ENCODE data around the gene RUNDC3A.
"Not testable (repeated sequence)": the region's sequence is repeated elsewhere in the genome, so short reads cannot be mapped to it uniquely, and the experiment has no call there.

The RUNDC3A gene

GRCh38 chr17:44321246-44322120 is 13.1 kb downstream of the RUNDC3A start:
- no peak overlapping the region for H3K27ac Mint-ChIP-seq
- peaks cover 14% of the 10 kb centered on the region for H3K36me3 Mint-ChIP-seq (ENCODE audit: low read depth)
- H3K27me3 Mint-ChIP-seq = peaks cover 11% of the 10 kb centered on the region
- no peaks in the 10 kb centered on the region for H3K9me3 Mint-ChIP-seq
- H3K4me1 Mint-ChIP-seq (ENCODE audit: low read depth) = peaks cover 27% of the 10 kb centered on the region
- no peak overlapping the region for H3K4me3 Mint-ChIP-seq

- no peaks in the 10 kb centered on the region for H3K9me3 Mint-ChIP-seq
- no peak overlapping the region for H3K27ac Mint-ChIP-seq
- H3K27me3 Mint-ChIP-seq = peaks cover 3% of the 10 kb centered on the region
- peaks cover 32% of the 10 kb centered on the region for H3K4me1 Mint-ChIP-seq (ENCODE audit: low read depth)
- H3K36me3 Mint-ChIP-seq (ENCODE audit: low read depth) = peaks cover 14% of the 10 kb centered on the region
- H3K4me3 Mint-ChIP-seq = peak overlapping the region; percentile 57
Observed at GRCh38 chr17:44322236-44322895, 14.0 kb downstream of the RUNDC3A start.

- Mint-ChIP-seq H3K4me1 (ENCODE audit: low read depth) (peaks cover 36% of the 10 kb centered on the region), H3K27ac (peak overlapping the region; percentile 67), H3K36me3 (ENCODE audit: low read depth) (peaks cover 14% of the 10 kb centered on the region), H3K9me3 (no peaks in the 10 kb centered on the region), H3K27me3 (no peaks in the 10 kb centered on the region), H3K4me3 (peak overlapping the region; percentile 86)
Observed at GRCh38 chr17:44323359-44324091, 15.1 kb downstream of the RUNDC3A start.

- Mint-ChIP-seq H3K27ac (peak overlapping the region; percentile 67), H3K27me3 (no peaks in the 10 kb centered on the region), H3K4me1 (ENCODE audit: low read depth) (peaks cover 36% of the 10 kb centered on the region), H3K9me3 (no peaks in the 10 kb centered on the region), H3K36me3 (ENCODE audit: low read depth) (peaks cover 13% of the 10 kb centered on the region), H3K4me3 (peak overlapping the region; percentile 86)
Observed at GRCh38 chr17:44324092-44324570, 15.7 kb downstream of the RUNDC3A start.

GRCh38 chr17:44324571-44325275 is 16.3 kb downstream of the RUNDC3A start, which contains the start of gene SLC25A39:
Gene SLC25A39, minus strand, starts transcription at chr17:44324823. Its CDS starts 1,261 bp downstream, at chr17:44323562.
- peak within 1 kb of the TSS; percentile 87 for H3K4me3 Mint-ChIP-seq
- peaks cover 9% of the 10 kb centered on the region for H3K36me3 Mint-ChIP-seq (ENCODE audit: low read depth)
- H3K27me3 Mint-ChIP-seq = no peaks in the 10 kb centered on the region
- peak within 1 kb of the TSS; percentile 94 for H3K27ac Mint-ChIP-seq
- peaks cover 36% of the 10 kb centered on the region for H3K4me1 Mint-ChIP-seq (ENCODE audit: low read depth)
- H3K9me3 Mint-ChIP-seq = no peaks in the 10 kb centered on the region

- H3K27ac Mint-ChIP-seq = peak overlapping the region; percentile 90
- no peaks in the 10 kb centered on the region for H3K27me3 Mint-ChIP-seq
- no peaks in the 10 kb centered on the region for H3K9me3 Mint-ChIP-seq
- peak overlapping the region; percentile 77 for H3K4me3 Mint-ChIP-seq
- peaks cover 44% of the 10 kb centered on the region for H3K4me1 Mint-ChIP-seq (ENCODE audit: low read depth)
- no peaks in the 10 kb centered on the region for H3K36me3 Mint-ChIP-seq (ENCODE audit: low read depth)
Observed at GRCh38 chr17:44326861-44327444, 18.6 kb downstream of the RUNDC3A start.

GRCh38 chr17:44327715-44328449 is 19.5 kb downstream of the RUNDC3A start:
- no peaks in the 10 kb centered on the region for H3K27me3 Mint-ChIP-seq
- H3K4me3 Mint-ChIP-seq = peak overlapping the region; percentile 26
- H3K4me1 Mint-ChIP-seq (ENCODE audit: low read depth) = peaks cover 40% of the 10 kb centered on the region
- H3K9me3 Mint-ChIP-seq = no peaks in the 10 kb centered on the region
- H3K36me3 Mint-ChIP-seq (ENCODE audit: low read depth) = no peaks in the 10 kb centered on the region
- peak overlapping the region; percentile 16 for H3K27ac Mint-ChIP-seq

- H3K36me3 Mint-ChIP-seq (ENCODE audit: low read depth); H3K27me3 Mint-ChIP-seq; H3K9me3 Mint-ChIP-seq; H3K4me3 Mint-ChIP-seq; H3K27ac Mint-ChIP-seq: not testable (repeated sequence)
- H3K4me1 Mint-ChIP-seq (ENCODE audit: low read depth) = peaks cover 29% of the 10 kb centered on the region
Observed at GRCh38 chr17:44329516-44329915, 21.1 kb downstream of the RUNDC3A start.

GRCh38 chr17:44330263-44330662 is 21.9 kb downstream of the RUNDC3A start:
- not testable (repeated sequence) for H3K27ac Mint-ChIP-seq; H3K9me3 Mint-ChIP-seq; H3K4me3 Mint-ChIP-seq; H3K27me3 Mint-ChIP-seq; H3K36me3 Mint-ChIP-seq (ENCODE audit: low read depth)
- H3K4me1 Mint-ChIP-seq (ENCODE audit: low read depth) = peaks cover 26% of the 10 kb centered on the region

- Mint-ChIP-seq H3K4me3 (peak overlapping the region; percentile 35), H3K4me1 (ENCODE audit: low read depth) (peaks cover 18% of the 10 kb centered on the region), H3K9me3 (no peaks in the 10 kb centered on the region), H3K36me3 (ENCODE audit: low read depth) (no peaks in the 10 kb centered on the region), H3K27ac (peak overlapping the region; percentile 38), H3K27me3 (no peaks in the 10 kb centered on the region)
Observed at GRCh38 chr17:44331249-44331760, 22.9 kb downstream of the RUNDC3A start.

- H3K4me1 Mint-ChIP-seq (ENCODE audit: low read depth) = peaks cover 8% of the 10 kb centered on the region
- no peak overlapping the region for H3K4me3 Mint-ChIP-seq
- no peaks in the 10 kb centered on the region for H3K36me3 Mint-ChIP-seq (ENCODE audit: low read depth)
- H3K27me3 Mint-ChIP-seq = no peaks in the 10 kb centered on the region
- no peaks in the 10 kb centered on the region for H3K9me3 Mint-ChIP-seq
- H3K27ac Mint-ChIP-seq = no peak overlapping the region
Observed at GRCh38 chr17:44333371-44333770, 25.0 kb downstream of the RUNDC3A start.

- no peaks in the 10 kb centered on the region for H3K9me3 Mint-ChIP-seq
- H3K36me3 Mint-ChIP-seq (ENCODE audit: low read depth) = no peaks in the 10 kb centered on the region
- no peak overlapping the region for H3K4me3 Mint-ChIP-seq
- H3K27me3 Mint-ChIP-seq = no peaks in the 10 kb centered on the region
- no peak overlapping the region for H3K27ac Mint-ChIP-seq
- H3K4me1 Mint-ChIP-seq (ENCODE audit: low read depth) = peaks cover 8% of the 10 kb centered on the region
Observed at GRCh38 chr17:44334315-44334714, 25.9 kb downstream of the RUNDC3A start.

GRCh38 chr17:44334727-44335126 is 26.3 kb downstream of the RUNDC3A start:
- H3K4me1 Mint-ChIP-seq (ENCODE audit: low read depth) = peaks cover 8% of the 10 kb centered on the region
- no peaks in the 10 kb centered on the region for H3K9me3 Mint-ChIP-seq
- no peak overlapping the region for H3K4me3 Mint-ChIP-seq
- no peaks in the 10 kb centered on the region for H3K36me3 Mint-ChIP-seq (ENCODE audit: low read depth)
- H3K27me3 Mint-ChIP-seq = no peaks in the 10 kb centered on the region
- H3K27ac Mint-ChIP-seq = no peak overlapping the region
